Natural killer cell (primary cell): ENCODE results near the gene NUMBL. TPM values are rescaled to one million over a fixed set of nuclear protein-coding genes. Genes with fewer than 3 reads are reported as not detected.

Source experiments
- ATAC-seq, 3 donors: fragments of 150-1000 bp in 2 of 3; fragments of 200-7000 bp in 1 of 3; cut with Tn5 transposase; 1 replicate in 1 of 3; 2 replicates in 2 of 3; pipeline ENCODE4 v1.10.0; 2021; ENCODE audit warnings: mild to moderate bottlenecking in 2 of 3, moderate library complexity in 2 of 3
- DNase-seq, 2 donors: peaks; one replicate each; pipeline versions ENCODE4 v3.0.0 to v3.0.0-alpha.2; 2013 to 2021; ENCODE audit warnings: mixed read lengths in 1 of 2
- H3K27ac ChIP-seq: one replicate; pipeline ENCODE4 v1.5.1; 2013; ENCODE audit warnings: mild to moderate bottlenecking, low read length
- H3K27me3 ChIP-seq: one replicate; pipeline ENCODE4 v1.6.1; 2013; ENCODE audit warnings: low read length; ENCODE audit not compliant: control insufficient read depth, insufficient read depth
- H3K36me3 ChIP-seq: one replicate; pipeline ENCODE4 v1.6.1; 2013; ENCODE audit warnings: low read length; ENCODE audit not compliant: control insufficient read depth, insufficient read depth
- H3K4me1 ChIP-seq: one replicate; pipeline ENCODE4 v1.6.1; 2013; ENCODE audit warnings: low read length; ENCODE audit not compliant: control insufficient read depth, insufficient read depth
- H3K4me3 ChIP-seq: one replicate; pipeline ENCODE4 v1.5.1; 2013; ENCODE audit warnings: low read length
- H3K9me3 ChIP-seq: one replicate; pipeline ENCODE4 v1.6.1; 2013; ENCODE audit warnings: low read length; ENCODE audit not compliant: control insufficient read depth, insufficient read depth
- H3K27ac Mint-ChIP-seq, 2 donors: one replicate each; pipeline ENCODE4 v1.8.0; 2022; ENCODE audit warnings: mild to moderate bottlenecking in 2 of 2, mixed read lengths in 2 of 2, moderate library complexity in 1 of 2
- H3K27me3 Mint-ChIP-seq, 2 donors: one replicate each; pipeline ENCODE4 v1.8.0; 2022; ENCODE audit warnings: low read depth in 2 of 2, mixed read lengths in 2 of 2
- H3K36me3 Mint-ChIP-seq: one replicate; pipeline ENCODE4 v1.8.0; 2022; ENCODE audit warnings: mixed read lengths
- H3K4me1 Mint-ChIP-seq, 2 donors: one replicate each; pipeline ENCODE4 v1.8.0; 2022; ENCODE audit warnings: mixed read lengths in 2 of 2
- H3K4me3 Mint-ChIP-seq: one replicate; pipeline ENCODE4 v1.8.0; 2022; ENCODE audit warnings: mild to moderate bottlenecking, moderate library complexity, mixed read lengths
- H3K9me3 Mint-ChIP-seq, 2 donors: one replicate each; pipeline ENCODE4 v1.8.0; 2022; ENCODE audit warnings: mixed read lengths in 2 of 2
- WGBS: methylation state at CpG from one replicate; pipeline ENCODE4 v1.1.7; 2013; ENCODE audit warnings: missing lambda C conversion rate; ENCODE audit not compliant: insufficient coverage; 5-methylcytosine and 5-hydroxymethylcytosine counted together
- intact Hi-C: fragments of 100-400 bp; cut with micrococcal nuclease; formaldehyde crosslinking; loops from one replicate; pipeline ENCODE4 v1.14.2; 2022
- total RNA-seq, 4 donors: library from RNA; stranded (reverse); fragments of 120-200 nt in 1 of 4; gene quantifications; one replicate each; pipeline versions ENCODE4 v1.2.3 to v1.2.4, GENCODE V29; 2013 to 2022
- TF ChIP-seq, protein P1 (sequence below): fragments of 200-600 bp; IDR thresholded peaks from one replicate; pipeline ENCODE4 v1.8.0; 2022; ENCODE audit warnings: antibody characterized with exemption

Gene NUMBL
- total RNA-seq, 3 donors from 2014 or later (not counting 1 experiment from before 2014, with no cell fraction given), result 9.9 to 19.5 (median 10.2) TPM

- Histone ChIP-seq H3K27ac (peak overlapping the region; percentile 16), H3K9me3 (no peaks in the 10 kb centered on the region), H3K4me3 (no peak overlapping the region), H3K27me3 (no peaks in the 10 kb centered on the region), H3K36me3 (peaks cover 3% of the 10 kb centered on the region), H3K4me1 (peaks cover 61% of the 10 kb centered on the region)
- peak overlapping the region; percentile 94 for H3K4me3 Mint-ChIP-seq
- ATAC-seq, result no peak
- intact Hi-C loops, result loop anchor here (5.0 kb wide), 1 partner anchor 47 kb away; no protein-coding TSS in a partner anchor
- no peaks in the 10 kb centered on the region for H3K9me3 Mint-ChIP-seq
- no peaks in the 10 kb centered on the region for H3K36me3 Mint-ChIP-seq
- H3K4me1 Mint-ChIP-seq, result peaks cover 62 to 70% of the 10 kb centered on the region in 2 donors
- peak overlapping the region; percentile 99 for H3K27ac Mint-ChIP-seq
- TF ChIP-seq, protein P1, sequence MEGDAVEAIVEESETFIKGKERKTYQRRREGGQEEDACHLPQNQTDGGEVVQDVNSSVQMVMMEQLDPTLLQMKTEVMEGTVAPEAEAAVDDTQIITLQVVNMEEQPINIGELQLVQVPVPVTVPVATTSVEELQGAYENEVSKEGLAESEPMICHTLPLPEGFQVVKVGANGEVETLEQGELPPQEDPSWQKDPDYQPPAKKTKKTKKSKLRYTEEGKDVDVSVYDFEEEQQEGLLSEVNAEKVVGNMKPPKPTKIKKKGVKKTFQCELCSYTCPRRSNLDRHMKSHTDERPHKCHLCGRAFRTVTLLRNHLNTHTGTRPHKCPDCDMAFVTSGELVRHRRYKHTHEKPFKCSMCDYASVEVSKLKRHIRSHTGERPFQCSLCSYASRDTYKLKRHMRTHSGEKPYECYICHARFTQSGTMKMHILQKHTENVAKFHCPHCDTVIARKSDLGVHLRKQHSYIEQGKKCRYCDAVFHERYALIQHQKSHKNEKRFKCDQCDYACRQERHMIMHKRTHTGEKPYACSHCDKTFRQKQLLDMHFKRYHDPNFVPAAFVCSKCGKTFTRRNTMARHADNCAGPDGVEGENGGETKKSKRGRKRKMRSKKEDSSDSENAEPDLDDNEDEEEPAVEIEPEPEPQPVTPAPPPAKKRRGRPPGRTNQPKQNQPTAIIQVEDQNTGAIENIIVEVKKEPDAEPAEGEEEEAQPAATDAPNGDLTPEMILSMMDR, result no peak
- 42% methylated on average over 16 of the region's 16 CpGs for WGBS
- DNase-seq, result peak in 1 of 2 donors; percentile 21
- H3K27me3 Mint-ChIP-seq, result no peaks in the 10 kb centered on the region
Measured at GRCh38 chr19:40718774-40719391, 28.4 kb upstream of the NUMBL start.

GRCh38 chr19:40717880-40718773 is 27.7 kb upstream of the NUMBL start:
- H3K27me3 Mint-ChIP-seq, result no peaks in the 10 kb centered on the region
- peak overlapping the region; percentile 83 for H3K4me3 ChIP-seq
- no peaks in the 10 kb centered on the region for H3K27me3 ChIP-seq
- H3K4me1 Mint-ChIP-seq, result peaks cover 60 to 67% of the 10 kb centered on the region in 2 donors
- TF ChIP-seq, protein P1, result no peak
- no peaks in the 10 kb centered on the region for H3K36me3 Mint-ChIP-seq
- H3K4me1 ChIP-seq, result peaks cover 64% of the 10 kb centered on the region
- no peaks in the 10 kb centered on the region for H3K9me3 ChIP-seq
- DNase-seq, result no peak
- peak overlapping the region; percentile 94 for H3K4me3 Mint-ChIP-seq
- no peaks in the 10 kb centered on the region for H3K36me3 ChIP-seq
- H3K9me3 Mint-ChIP-seq, result no peaks in the 10 kb centered on the region
- ATAC-seq, result no peak
- WGBS, result 78% methylated on average over 20 of the region's 20 CpGs
- peak overlapping the region; percentile 92 for H3K27ac ChIP-seq
- H3K27ac Mint-ChIP-seq, result peak overlapping the region; percentile 99
- intact Hi-C loops, result loop anchor here (2.0 to 5.0 kb wide), 2 partner anchors 46 to 81 kb away; partner anchors contain the start of gene EGLN2

DNA sequence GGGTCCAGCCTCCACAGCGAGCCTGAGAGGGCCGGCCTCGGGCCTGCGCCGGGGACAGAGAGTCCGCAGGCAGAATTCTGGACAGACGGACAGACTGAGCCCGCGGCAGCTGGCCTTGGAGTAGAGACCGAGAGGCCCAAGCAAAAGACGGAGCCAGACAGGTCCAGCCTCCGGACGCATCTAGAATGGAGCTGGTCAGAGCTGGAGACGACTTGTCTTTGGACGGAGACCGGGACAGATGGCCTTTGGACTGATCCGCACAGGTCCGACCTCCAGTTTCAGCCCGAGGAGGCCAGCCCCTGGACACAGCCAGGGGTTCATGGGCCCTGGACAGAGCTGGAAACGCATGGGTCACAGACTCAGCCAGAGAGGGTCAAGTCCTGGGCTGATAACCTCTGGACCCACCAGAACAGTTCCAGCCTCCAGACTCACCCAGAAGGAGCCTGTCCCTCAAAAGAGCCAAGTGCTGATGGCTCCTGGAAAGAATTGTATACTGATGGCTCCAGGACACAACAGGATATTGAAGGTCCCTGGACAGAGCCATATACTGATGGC is 27.0 kb upstream of the NUMBL start:
- TF ChIP-seq, protein P1, result no peak
- ATAC-seq (no peak), DNase-seq (peak in 1 of 2 donors; percentile 33)
- Mint-ChIP-seq H3K36me3 (no peaks in the 10 kb centered on the region), H3K4me1 (peaks cover 56 to 66% of the 10 kb centered on the region in 2 donors), H3K27ac (peak overlapping the region; percentile 99), H3K9me3 (no peaks in the 10 kb centered on the region), H3K4me3 (peak overlapping the region; percentile 78), H3K27me3 (no peaks in the 10 kb centered on the region)
- 5% methylated on average over 20 of the region's 20 CpGs for WGBS
- intact Hi-C loops, result loop anchor here (2.0 to 5.0 kb wide), 2 partner anchors 45 to 81 kb away; partner anchors contain the start of gene EGLN2
- Histone ChIP-seq H3K27me3 (no peaks in the 10 kb centered on the region), H3K36me3 (no peaks in the 10 kb centered on the region), H3K27ac (peak overlapping the region; percentile 92), H3K4me3 (peak overlapping the region; percentile 83), H3K9me3 (no peaks in the 10 kb centered on the region), H3K4me1 (peaks cover 64% of the 10 kb centered on the region)
